Kidney epithelial cell (primary cell): ENCODE results near the gene MOB2. TPM values are rescaled to one million over a fixed set of nuclear protein-coding genes. Genes with fewer than 3 reads are reported as not detected.
"Not testable (repeated sequence)": the region's sequence is repeated elsewhere in the genome, so short reads cannot be mapped to it uniquely, and the experiment has no call there.

Experiments used
- DNase-seq: peaks from one replicate; pipeline ENCODE4 v3.0.0-alpha.2; 2010; ENCODE audit warnings: low read depth
- H3K27me3 ChIP-seq: 2 replicates; pipeline ENCODE4 v1.6.0; 2011; ENCODE audit warnings: low read length; ENCODE audit not compliant: control insufficient read depth, insufficient read depth
- H3K36me3 ChIP-seq: 2 replicates; pipeline ENCODE4 v1.5.1; 2011; ENCODE audit warnings: low read length; ENCODE audit not compliant: control insufficient read depth, insufficient read depth
- H3K4me3 ChIP-seq: 2 replicates; pipeline ENCODE4 v1.5.1; 2011; ENCODE audit warnings: low read depth, mild to moderate bottlenecking, control low read depth, low read length
- CTCF ChIP-seq: IDR thresholded peaks from 2 replicates; pipeline ENCODE4 v1.5.1; 2011; ENCODE audit warnings: mild to moderate bottlenecking, moderate library complexity, low read length, control low read depth, inconsistent platforms; ENCODE audit not compliant: insufficient read depth, poor library complexity, severe bottlenecking
- total RNA-seq: library from RNA; depleted of rRNA; stranded (reverse); fragments of >200 nt; gene quantifications from 2 replicates; pipeline ENCODE4 v1.2.3, GENCODE V29; 2015

MOB2 gene
- total RNA-seq, 1 donor from 2014 or later: 18.1 TPM

DNA sequence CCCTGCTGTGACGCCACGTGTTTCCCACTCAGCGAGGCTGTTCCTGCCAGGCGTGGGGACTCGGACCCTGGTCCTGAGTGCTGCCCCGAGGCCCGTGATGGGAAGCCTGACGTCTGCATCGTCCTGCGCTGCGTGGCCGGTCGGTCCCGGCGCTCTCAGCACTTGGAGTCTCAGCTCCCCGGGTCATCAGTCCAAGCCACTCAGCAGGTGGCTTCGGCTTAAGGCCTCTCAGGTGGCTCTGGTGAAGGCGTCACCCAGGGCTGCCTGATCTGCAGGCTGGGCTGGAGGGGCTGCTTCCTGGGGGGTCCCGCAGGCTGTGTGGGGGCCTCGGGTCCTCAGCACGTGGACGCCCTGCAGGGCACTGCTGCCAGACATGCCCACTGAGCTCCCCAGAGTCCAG, 61.6 kb downstream of the MOB2 start:
- Histone ChIP-seq H3K27me3 (no peaks in the 10 kb centered on the region), H3K4me3 (no peak overlapping the region), H3K36me3 (no peaks in the 10 kb centered on the region)
- no peak for TF ChIP-seq CTCF
- DNase-seq: no peak

- not testable (repeated sequence) for H3K36me3 ChIP-seq, DNase-seq, H3K27me3 ChIP-seq, H3K4me3 ChIP-seq
These were observed 63.2 kb downstream of the MOB2 start for GRCh38 chr11:1423406-1423805.

- Histone ChIP-seq H3K4me3 (no peak overlapping the region), H3K36me3 (no peaks in the 10 kb centered on the region), H3K27me3 (no peaks in the 10 kb centered on the region)
- no peak for DNase-seq
- no peak for TF ChIP-seq CTCF
These were observed 63.6 kb downstream of the MOB2 start for GRCh38 chr11:1422981-1423380.

DNA sequence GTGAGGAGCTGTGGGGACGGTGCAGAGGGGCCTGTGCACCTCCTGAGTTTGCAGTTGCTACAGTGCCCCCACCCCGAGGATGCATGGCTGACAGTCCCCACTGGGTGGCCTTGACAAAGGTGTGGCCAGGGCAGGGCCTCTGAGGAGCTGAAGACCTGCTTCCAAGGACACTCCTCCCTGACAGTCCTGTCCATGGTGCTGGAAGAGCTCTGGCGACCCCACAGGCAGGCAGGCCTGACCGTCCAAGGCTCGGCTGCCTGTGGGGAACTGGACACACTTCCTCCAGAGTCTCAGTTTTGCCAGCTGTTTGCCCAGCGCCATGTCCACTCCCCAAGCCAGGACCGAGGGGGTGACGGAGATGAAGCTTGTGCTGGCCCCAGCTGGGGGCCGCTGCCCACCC, 64.1 kb downstream of the MOB2 start:
- no peak for DNase-seq
- Histone ChIP-seq H3K27me3 (no peaks in the 10 kb centered on the region), H3K4me3 (no peak overlapping the region), H3K36me3 (no peaks in the 10 kb centered on the region)
- TF ChIP-seq CTCF: no peak

DNA sequence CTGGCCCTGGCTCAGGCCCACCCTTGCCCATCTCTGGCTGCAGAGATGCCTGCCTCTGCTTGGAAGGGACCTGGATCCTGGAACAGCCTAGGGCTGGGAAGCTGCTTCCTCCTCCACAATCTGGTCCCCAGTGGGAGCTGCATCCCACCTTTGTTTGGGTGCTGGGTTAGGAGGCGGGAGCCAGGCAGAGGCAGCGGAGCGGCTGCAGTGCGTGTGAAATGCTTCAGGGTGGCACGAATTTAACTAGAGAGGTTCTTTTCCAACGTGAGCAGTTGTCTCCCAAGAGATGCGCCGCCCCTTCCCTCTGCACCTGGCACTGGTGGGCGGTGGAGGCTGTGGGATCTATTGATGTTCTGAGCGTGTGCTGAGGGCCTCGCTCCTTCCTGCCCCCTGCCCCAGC, 65.3 kb downstream of the MOB2 start:
- H3K36me3 ChIP-seq: no peaks in the 10 kb centered on the region
- no peak for DNase-seq
- H3K4me3 ChIP-seq: no peak overlapping the region
- no peak for TF ChIP-seq CTCF
- H3K27me3 ChIP-seq: no peaks in the 10 kb centered on the region

DNA sequence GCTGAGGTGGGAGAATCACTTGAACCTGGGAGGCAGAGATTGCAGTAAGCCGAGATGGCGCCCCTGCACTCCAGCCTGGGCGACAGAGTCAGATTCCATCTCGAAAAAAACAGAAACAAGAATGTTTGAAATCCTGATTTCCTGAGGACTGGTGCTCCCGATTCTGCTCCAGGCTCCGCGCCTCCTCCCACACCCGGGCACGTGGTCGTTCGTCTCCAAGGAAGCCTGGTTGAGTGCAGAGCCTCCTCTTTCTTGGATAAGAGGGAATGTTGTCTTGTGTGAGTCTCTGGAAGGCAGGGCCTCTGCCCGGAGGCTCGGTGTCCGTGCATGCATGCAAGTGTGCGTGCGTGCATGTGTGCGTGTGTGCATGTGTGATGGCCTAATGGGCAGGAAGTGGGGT, 66.8 kb downstream of the MOB2 start:
- Histone ChIP-seq H3K36me3 (no peaks in the 10 kb centered on the region), H3K27me3 (no peaks in the 10 kb centered on the region), H3K4me3 (no peak overlapping the region)
- DNase-seq: no peak
- no peak for TF ChIP-seq CTCF

Other genes with a start within 250 kb of the MOB2 start
- 55.3 and 68.0 TPM in 2 replicates for gene TOLLIP, start 177.1 kb downstream of the MOB2 start, total RNA-seq
- 0.75 and 2.4 TPM in 2 replicates for gene BRSK2, start 96.8 kb downstream of the MOB2 start, total RNA-seq
- gene DUSP8, start 85.5 kb upstream of the MOB2 start, total RNA-seq: 7.6 and 19.2 TPM in 2 replicates
- gene KRTAP5-1, start 98.5 kb upstream of the MOB2 start, total RNA-seq: not detected in 2 replicates
- gene KRTAP5-2, start 111.5 kb upstream of the MOB2 start, total RNA-seq: not detected in 2 replicates
- not detected in 2 replicates for gene KRTAP5-3, start 121.7 kb upstream of the MOB2 start, total RNA-seq
- not detected in 2 replicates for gene KRTAP5-4, start 135.4 kb upstream of the MOB2 start, total RNA-seq
- not detected in 2 replicates for gene KRTAP5-5, start 143.0 kb upstream of the MOB2 start, total RNA-seq
- not detected in 2 replicates for gene KRTAP5-6, start 210.4 kb upstream of the MOB2 start, total RNA-seq